ENCODE measurements around the gene CSTF1.
"Not testable (repeated sequence)": the region's sequence is repeated elsewhere in the genome, so short reads cannot be mapped to it uniquely, and the experiment has no call there.

The CSTF1 gene

GRCh38 chr20:56409956-56410355, 17.5 kb downstream of the CSTF1 start:
- no peak for DNase-seq
- in situ Hi-C loops (cut with HindIII; ENCODE audit: low pct_ligation_motif_present, low sequenced_read_pairs), result no loop called here
- no peak for TF ChIP-seq CTCF (IDR thresholded peaks at IDR 0.05; ENCODE audit: low read depth, low read length, missing control alignments)
- no peak overlapping the region for H3K27ac ChIP-seq
- H3K4me3 ChIP-seq (ENCODE audit: low read depth, low read length), result no peak overlapping the region
- peaks cover 23% of the 10 kb centered on the region for H3K36me3 ChIP-seq (replicated peaks)
- no peaks in the 10 kb centered on the region for H3K27me3 ChIP-seq (replicated peaks)

- H3K27me3 ChIP-seq (replicated peaks); H3K4me3 ChIP-seq (ENCODE audit: low read depth, low read length); in situ Hi-C loops (cut with HindIII; ENCODE audit: low pct_ligation_motif_present, low sequenced_read_pairs); DNase-seq: not testable (repeated sequence)
- peaks cover 17% of the 10 kb centered on the region for H3K36me3 ChIP-seq (replicated peaks)
- peak overlapping the region; percentile 92 for H3K27ac ChIP-seq
Measured at GRCh38 chr20:56411287-56411686, 18.8 kb downstream of the CSTF1 start.

- peak within 1 kb of the TSS; percentile 92 for H3K27ac ChIP-seq
- H3K36me3 ChIP-seq (replicated peaks), result peaks cover 12% of the 10 kb centered on the region
- no peak for TF ChIP-seq CTCF (IDR thresholded peaks at IDR 0.05; ENCODE audit: low read depth, low read length, missing control alignments)
- no peaks in the 10 kb centered on the region for H3K27me3 ChIP-seq (replicated peaks)
- in situ Hi-C loops (cut with HindIII; ENCODE audit: low pct_ligation_motif_present, low sequenced_read_pairs), result no loop called here
- H3K4me3 ChIP-seq (ENCODE audit: low read depth, low read length), result no peak within 1 kb of the TSS
- peak; percentile 91 for DNase-seq
Measured at GRCh38 chr20:56411759-56412472, 19.5 kb downstream of the CSTF1 start, which contains the start of gene CASS4. Gene CASS4 (plus strand): TSS chr20:56412260. CDS start chr20:56412459, 199 bp downstream.

GRCh38 chr20:56412473-56412790, 20.0 kb downstream of the CSTF1 start:
- no peak overlapping the region for H3K4me3 ChIP-seq (ENCODE audit: low read depth, low read length)
- DNase-seq, result no peak
- H3K27ac ChIP-seq, result peak overlapping the region; percentile 92
- peaks cover 6% of the 10 kb centered on the region for H3K36me3 ChIP-seq (replicated peaks)
- in situ Hi-C loops (cut with HindIII; ENCODE audit: low pct_ligation_motif_present, low sequenced_read_pairs), result no loop called here
- TF ChIP-seq CTCF (IDR thresholded peaks at IDR 0.05; ENCODE audit: low read depth, low read length, missing control alignments), result no peak
- H3K27me3 ChIP-seq (replicated peaks), result no peaks in the 10 kb centered on the region

GRCh38 chr20:56412949-56413348, 20.5 kb downstream of the CSTF1 start:
- peaks cover 1% of the 10 kb centered on the region for H3K36me3 ChIP-seq (replicated peaks)
- TF ChIP-seq CTCF (IDR thresholded peaks at IDR 0.05; ENCODE audit: low read depth, low read length, missing control alignments), result no peak
- in situ Hi-C loops (cut with HindIII; ENCODE audit: low pct_ligation_motif_present, low sequenced_read_pairs), result no loop called here
- no peak overlapping the region for H3K4me3 ChIP-seq (ENCODE audit: low read depth, low read length)
- H3K27me3 ChIP-seq (replicated peaks), result no peaks in the 10 kb centered on the region
- DNase-seq, result no peak
- peak overlapping the region; percentile 92 for H3K27ac ChIP-seq

GRCh38 chr20:56414842-56415765, 22.7 kb downstream of the CSTF1 start:
- Histone ChIP-seq H3K4me3 (ENCODE audit: low read depth, low read length) (no peak overlapping the region), H3K27me3 (replicated peaks) (no peaks in the 10 kb centered on the region), H3K27ac (peak overlapping the region; percentile 59), H3K36me3 (replicated peaks) (no peaks in the 10 kb centered on the region)
- peak; percentile 93 for DNase-seq
- in situ Hi-C loops (cut with HindIII; ENCODE audit: low pct_ligation_motif_present, low sequenced_read_pairs), result no loop called here
- no peak for TF ChIP-seq CTCF (IDR thresholded peaks at IDR 0.05; ENCODE audit: low read depth, low read length, missing control alignments)
